ENCODE data around the gene MOSPD3.

GRCh38 chr7:100632951-100633717 lies 20.8 kb downstream of the MOSPD3 start:
- TF ChIP-seq CTCF (conservative IDR thresholded peaks at IDR 0.05; ENCODE audit: low read length) (peak; percentile 64), EZH2phosphoT487 (IDR thresholded peaks at IDR 0.05; ENCODE audit: borderline replicate concordance, low read depth, low read length) (no peak)

Data from OCI-LY7 (cell line).